ENCODE measurements around the gene KLHL36.
"Not testable (repeated sequence)": the region's sequence is repeated elsewhere in the genome, so short reads cannot be mapped to it uniquely, and the experiment has no call there.

The KLHL36 gene

DNA sequence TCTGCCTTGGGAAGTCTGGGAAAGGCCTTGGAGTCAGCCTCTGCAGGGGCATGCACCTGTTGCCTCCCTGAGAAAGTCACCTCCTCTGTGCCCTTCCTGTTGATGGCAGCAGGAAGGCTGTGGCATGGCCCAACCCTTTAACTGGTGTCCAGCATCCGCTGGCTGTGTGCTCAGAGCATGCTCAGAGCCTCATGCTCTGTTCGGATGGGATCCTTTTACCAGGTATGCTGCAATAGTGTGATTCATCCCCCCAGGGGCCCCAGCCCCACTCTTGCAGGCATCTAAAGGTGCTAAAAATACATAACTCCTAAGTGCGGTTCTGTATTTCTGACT, 24.9 kb downstream of the KLHL36 start:
- DNase-seq (ENCODE audit: low read depth) = no peak

DNA sequence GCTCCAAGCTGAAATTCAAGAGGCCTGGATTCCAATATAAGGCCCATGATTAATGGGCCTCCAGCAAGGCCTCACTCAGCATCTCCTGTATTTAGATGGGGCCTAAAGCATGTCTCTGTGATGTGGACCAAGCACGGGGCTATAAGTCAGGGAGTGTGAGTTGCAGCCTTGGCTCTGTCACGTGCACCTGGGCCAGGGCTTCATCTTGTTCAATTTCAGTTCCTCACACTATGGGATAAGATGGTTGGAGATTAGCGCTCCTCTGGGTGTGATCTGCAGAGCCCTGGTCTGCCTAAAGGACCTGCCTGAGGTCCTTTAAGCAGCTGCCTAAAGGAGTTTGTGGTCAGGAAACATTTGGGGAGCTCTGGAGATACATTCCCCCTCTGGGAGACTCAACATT, 25.2 kb downstream of the KLHL36 start:
- DNase-seq (ENCODE audit: low read depth) = no peak

DNA sequence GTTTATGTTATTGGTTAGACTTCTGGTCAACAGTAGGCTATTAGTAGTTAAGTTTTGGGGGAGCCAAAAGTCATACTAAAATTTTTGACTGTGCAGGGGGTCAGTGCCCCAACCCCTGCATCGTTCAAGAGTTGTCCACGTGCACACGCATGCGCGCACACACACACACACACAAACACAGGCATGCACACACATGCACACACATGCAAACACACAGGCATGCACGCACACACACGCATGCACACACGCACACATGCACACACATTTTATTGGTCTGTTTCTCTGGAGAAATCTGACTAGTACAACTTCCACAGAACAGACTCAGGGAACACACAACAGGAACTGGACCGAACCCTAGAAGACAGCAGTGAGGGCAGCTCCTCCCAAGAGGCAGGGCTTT, 27.1 kb downstream of the KLHL36 start:
- no peak for DNase-seq (ENCODE audit: low read depth)

DNA sequence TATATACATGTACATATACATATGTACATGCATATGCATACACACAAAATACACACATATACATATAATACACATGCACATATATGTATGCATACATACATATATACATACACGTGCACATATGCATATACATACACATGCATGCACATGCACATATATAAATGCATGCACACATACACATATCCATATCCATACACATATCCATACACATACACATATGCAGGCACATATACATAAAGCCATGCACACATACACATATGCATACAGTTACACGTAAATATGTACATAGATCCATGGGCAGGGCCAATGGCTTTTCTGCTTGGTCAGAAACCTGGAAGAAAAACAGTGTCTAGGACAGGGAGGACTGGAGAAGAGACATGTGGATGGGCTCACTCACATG, 27.6 kb downstream of the KLHL36 start:
- no peak for DNase-seq (ENCODE audit: low read depth)

DNA sequence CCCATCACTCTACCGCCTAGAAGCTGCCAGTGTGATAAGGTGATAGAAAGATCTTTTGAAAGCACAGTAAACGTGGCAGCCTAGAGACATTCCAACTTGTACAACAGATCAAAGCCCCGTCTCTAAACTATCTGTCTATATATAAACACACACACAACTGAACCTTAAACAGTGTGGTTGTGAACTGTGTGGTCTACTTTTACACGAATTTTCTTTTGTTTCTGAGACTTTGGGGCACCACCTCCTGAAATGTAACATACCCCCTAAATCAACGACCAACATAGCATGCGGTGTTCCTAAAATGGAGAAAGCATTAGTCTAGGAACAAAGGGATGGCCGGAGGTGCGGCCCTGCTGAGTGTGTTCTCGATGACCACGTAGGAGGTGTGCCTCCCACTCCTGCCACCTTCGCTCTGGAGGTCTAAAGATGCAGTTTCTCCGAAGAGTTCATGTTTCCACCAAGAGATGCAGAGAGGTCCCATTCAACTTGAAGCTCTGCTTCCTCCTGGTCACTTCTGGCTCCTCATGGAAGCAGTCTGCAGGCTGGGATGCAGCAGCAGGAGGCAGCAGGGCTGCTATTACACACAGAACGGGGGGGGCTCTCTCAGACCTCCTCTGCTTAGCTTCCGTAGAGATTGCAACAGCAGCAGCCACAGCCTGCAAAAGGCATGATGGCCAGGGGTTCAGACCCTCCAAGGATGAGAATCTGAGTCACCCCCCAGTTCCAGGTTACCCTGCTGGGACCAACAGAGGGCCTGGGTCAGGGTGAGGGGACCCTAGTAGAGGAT, 28.9 kb downstream of the KLHL36 start:
- no peak for DNase-seq (ENCODE audit: low read depth)

DNA sequence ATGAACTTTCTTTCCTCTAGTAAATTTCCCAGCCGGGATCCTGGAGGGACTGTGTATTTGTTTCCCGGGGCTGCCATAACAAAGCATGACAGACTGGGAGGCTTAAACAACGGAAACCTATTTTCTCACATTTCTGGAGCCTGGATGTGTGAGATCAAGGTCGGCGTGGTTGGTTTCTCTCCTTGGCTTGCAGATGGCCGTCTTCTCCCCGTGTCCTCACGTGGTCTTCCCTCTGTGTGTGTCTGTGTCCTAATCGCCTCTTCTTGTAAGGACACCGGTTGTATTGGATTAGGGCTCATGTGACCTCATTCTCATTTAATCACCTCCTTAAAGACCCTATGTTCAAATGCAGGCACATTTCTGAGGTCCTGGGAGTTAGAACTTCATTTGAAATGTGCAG, 29.5 kb downstream of the KLHL36 start:
- DNase-seq (ENCODE audit: low read depth) = no peak

DNA sequence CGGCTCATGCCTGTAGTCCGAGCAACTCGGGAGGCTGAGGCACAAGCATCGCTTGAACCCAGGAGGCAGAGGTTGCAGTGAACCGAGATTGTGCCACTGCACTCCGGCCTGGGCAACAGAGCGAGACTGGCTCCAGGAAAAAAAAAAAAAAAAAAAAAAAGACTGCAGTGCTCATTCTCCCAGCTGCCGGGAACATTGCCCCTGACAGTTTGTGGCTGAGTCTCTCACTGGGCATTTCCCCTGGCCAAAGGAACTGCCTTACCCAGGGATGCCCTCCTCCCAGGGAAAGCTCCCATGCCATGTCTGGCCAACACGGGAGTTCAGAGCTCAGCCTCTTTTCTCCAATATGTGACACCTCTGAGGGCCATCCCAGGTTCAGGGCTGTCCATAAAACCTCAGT, 30.2 kb downstream of the KLHL36 start:
- DNase-seq (ENCODE audit: low read depth) = no peak

DNA sequence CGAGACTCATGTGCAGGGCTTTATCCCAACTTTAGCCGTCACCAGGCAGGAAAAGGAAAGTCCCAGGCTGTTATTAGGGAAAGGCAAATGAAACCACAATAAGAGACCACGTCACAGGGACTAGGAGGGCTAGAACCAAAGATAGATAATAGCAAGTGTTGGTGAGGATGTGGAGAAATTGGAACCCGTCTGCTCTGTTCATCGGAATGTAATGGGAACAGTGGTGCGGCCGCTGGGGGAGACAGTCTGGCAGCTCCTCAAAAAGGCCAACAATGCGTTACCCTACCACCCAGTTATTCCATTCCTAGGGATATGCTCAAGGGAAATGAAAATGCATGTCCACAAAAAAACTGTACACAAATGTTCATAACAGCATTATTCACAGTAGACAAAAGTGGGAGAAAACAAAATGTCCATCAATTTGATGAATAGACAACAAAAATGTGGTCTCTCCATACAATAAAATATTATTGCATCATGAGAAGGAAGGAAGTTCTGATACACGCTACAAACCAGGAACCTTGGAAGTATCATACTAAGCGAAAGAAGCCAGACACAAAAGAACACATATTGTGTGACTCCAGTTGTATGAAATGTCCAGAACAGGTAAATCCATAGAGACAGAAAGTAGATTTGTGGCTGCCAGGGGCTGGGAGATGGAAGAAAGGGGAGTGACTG, 32.0 kb downstream of the KLHL36 start:
- DNase-seq (ENCODE audit: low read depth) = no peak

DNA sequence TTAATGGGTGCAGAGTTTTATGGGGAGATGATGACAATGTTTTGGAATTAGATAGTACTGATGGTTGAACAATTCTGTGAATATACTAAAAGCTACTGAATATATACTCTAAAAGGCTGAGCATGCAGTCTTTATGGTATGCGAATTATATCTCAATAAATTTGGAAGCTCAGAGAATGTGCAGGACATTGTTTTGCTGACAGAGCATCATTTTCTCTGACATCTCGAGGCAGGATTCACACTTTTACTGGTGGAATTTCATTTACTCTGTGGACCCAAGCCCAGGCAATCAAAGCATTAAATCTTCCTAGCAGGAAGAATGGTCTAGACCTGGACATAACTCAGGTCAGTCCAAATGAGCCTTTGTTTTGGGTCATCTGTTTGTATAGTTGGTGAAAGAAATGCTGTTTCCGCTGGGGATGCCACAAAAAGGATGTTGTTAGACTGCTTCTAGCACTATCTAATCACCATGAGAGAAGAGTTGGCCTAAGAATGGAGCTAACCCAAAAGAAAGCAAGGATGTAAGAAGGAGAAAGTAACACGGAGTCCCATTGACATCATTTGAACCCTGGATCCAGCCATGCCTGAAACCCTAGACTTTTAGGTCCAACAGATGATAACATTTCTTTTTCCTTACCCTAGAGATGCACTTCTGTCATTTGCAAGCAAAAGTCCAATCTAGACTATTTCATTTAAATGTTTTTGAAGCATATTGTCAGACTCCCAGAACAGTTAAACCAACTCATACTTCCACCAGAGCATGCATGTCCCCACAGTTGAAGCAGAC, 32.7 kb downstream of the KLHL36 start:
- DNase-seq (ENCODE audit: low read depth) = no peak

DNA sequence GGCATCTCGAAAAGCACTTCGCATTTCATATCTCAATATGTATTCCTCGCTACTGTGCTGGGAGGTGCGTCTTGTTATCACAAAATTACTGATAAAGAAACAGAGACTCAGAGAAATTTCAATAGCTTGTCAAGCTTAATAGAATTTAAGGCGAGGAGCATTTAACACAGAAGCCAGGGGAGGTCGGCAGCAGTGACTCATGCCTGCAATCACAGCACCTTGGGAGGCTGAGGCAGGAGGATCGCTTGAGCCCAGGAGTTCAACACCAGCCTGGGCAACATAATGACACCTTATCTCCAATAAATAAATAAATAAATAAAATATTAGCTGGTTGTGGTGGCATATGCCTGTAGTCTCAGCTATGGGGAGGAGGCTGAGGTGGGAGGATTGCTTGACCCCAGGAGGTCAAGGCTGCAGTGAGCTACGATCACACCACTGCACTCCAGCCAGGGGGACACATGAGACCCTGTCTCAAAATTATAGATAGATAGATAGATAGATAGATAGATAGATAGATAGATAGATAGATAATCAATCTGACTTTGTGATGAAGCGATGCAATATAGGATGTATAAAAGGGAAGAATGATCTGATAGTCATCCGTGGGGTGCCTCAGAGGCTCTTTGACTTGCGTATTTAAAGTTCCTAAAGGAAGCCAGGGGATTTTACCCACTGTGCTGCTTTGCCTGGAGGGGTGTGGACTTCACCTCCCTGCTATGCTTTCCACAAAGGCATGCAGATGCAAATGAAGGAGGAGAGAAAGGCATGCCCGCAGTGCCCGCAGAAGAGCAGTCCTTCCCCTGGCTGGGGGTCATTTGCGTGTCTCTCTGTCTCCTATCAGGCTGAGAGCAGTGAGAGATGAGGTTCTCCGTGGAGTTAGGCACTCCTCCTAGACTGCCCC, 35.6 kb downstream of the KLHL36 start:
- DNase-seq (ENCODE audit: low read depth) = no peak

DNA sequence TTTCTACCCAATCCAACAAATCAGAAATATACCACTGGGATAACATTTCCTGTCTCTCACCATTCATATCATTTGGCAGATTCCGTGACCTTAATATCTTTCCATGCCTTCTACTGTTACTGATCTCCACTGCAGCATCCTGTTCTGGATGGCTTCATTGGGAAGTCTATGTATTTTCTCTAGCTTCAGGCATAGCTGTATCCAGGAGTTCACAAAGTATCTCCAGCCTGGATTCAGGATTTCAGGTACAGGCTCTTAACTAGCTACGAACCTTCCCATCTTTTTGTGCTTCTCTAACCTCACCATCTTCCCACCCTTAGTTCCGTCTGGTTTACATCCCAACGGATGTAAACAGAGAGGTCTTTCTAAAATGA, 36.3 kb downstream of the KLHL36 start:
- no peak for DNase-seq (ENCODE audit: low read depth)

DNA sequence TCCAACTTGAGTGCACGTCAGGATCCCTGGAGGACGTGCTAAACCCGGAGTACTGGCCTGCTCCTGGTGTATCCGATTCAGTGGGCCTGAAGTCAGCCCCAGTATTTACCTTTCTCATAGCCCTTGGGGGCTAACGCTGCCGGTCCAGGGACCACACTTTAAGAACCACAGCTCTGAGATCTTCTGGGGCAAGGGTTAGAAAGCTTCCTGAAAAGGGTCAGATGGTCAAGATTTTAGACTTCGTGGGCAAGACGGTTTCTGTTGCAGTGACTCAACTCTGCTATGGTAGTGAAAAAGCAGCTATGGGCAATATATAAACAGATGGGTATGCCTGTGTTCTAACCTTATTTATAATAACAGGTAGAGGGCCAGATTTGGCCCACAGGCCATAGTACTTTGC, 36.9 kb downstream of the KLHL36 start:
- no peak for DNase-seq (ENCODE audit: low read depth)

DNA sequence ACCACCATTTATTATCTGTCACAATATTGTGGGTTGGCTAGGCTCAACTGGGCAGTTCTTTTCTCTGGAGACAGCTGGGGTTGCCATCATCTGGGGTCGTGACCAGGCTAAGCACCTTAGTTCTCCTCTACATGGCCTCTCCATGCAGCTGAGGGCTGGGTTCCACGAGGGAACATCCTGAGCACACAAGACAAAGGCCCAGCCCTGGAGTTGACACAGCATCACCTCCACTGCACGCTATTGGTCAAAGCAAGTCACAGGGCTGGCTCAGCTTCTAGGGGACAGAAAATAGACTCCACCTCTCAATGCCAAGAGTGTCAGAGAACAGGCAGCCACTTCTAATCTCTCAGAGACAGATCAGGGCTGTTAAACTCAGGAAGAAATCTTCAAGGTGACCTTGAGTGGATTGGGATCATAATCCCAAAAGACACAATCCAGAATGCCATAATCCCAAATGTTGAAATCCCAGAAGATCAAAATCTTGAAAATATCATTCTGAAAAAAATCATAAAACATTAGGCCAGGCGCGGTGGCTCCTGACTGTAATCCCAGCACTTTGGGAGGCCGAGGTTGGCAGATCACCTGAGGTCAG, 38.5 kb downstream of the KLHL36 start:
- no peak for DNase-seq (ENCODE audit: low read depth)

DNA sequence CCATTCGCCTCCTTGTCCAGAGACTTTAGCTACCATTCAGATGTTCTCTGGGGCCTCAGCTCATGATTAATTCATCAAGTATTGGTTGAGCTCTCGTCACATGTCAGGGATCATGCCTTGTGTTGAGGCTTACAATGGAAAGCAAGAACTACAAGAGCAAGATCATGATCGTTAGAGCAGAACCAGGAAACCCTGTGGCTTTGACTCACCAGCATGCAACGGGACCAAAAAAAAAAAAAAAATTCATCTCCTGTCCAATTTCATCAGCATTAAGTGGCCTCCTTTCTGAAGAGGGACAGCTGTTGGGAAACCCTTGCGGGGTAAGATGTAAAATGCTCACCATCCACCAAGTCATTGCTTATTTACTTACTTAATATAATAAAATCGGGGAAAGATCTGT, 39.4 kb downstream of the KLHL36 start:
- no peak for DNase-seq (ENCODE audit: low read depth)

DNA sequence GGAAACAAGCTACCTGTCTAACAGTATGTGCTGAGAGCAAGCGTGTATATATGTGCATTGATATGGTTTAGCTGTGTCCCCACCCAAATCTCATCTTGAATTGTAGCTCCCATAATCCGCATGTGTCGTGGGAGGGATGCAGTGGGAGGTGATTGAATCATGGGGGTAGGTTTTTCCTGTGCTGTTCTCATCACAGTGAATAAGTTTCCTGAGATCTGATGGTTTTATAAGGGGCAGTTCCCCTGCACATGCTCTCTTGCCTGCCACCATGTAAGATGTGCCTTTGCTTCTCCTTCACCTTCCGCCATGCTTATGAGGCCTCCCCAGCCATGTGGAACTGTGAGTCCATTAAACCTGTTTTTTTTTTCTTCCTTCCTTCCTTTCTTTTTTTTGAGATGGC, 39.9 kb downstream of the KLHL36 start:
- not testable (repeated sequence) for DNase-seq (ENCODE audit: low read depth)

DNA sequence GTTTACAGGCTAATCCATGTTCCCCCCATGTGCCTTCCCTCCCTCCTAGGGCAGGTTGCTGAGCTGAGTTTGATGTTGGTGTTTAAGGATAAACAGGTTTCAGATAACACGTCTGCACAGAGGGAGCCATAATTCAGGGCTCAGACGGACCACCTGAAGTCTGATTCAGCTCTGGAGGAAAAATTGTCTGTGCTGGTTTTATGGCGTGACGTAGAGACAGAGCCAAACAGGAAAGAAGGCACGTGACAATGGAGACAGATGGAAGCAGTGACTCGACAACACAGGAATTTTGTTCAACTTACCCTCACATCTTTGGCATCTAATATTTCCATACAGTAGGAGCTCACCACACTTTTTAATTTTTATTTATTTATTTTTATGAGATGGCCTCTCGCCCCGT, 40.8 kb downstream of the KLHL36 start:
- DNase-seq (ENCODE audit: low read depth) = no peak

DNA sequence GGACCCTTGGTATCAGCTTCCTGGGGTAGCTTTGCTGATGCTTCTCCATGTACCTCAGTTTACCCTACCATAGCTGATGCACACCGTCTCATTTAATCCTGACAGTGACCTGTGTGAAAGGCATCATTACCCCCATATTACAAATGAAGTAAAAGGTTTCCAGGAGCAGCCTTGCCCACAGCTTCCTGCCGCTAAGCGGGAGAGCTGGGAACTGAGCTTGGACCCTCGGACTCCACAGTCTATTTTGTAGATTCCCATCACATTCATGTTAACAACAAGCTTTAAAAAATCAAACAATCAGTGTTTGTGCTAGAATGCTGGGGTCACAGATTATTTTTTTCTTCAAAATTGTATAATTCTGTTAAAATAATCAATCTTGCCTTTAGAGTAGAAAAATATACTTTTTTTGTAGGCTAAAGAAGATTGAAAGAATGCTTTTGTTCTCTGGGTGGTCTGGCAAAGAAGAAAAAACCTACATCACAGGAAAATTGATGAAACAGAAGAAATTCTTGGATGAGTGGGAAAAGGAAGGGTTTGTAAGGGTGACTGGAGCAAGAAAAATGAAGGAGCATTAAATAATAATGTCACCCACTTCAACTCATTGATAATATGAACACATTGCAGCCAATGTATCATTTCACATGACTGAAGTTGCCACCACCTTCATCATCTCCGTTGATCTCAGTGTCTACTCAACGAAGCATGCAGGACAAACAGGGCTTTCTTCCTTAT, 41.9 kb downstream of the KLHL36 start:
- no peak for DNase-seq (ENCODE audit: low read depth)

DNA sequence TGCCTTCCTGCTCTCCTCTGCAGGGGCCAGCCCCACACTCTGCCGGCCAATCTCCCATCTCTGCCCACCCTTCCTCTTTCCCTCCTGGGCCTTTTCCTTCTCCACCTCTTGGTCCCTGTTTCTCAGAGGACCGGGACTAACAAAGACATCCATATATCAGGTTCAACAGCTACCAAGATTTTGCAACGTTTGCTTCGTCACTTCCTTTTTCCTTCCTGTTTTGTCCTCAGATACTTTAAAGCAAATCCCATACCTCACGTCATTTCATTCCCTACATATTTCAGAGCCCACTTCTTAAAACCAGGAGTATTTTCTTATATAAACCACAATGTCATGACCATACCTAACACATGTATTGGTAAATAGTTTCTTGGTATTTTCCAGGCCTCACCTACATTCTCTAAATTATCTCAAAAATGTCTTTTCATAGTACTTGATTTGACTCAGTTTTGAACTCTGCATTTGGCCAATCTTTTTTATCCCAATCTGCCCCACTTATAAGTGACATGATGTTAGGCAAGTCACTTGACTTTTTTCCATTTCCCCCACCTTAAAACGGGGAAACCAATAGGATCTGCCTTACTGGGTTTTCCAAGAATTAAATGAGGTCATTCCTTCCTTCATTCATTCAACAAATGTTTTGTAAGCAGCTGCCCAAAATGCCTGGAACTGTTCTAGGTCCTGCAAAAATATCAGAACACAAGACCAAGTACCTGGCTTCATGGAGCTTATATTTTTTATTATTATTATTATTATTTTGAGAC, 44.3 kb downstream of the KLHL36 start:
- no peak for DNase-seq (ENCODE audit: low read depth)

DNA sequence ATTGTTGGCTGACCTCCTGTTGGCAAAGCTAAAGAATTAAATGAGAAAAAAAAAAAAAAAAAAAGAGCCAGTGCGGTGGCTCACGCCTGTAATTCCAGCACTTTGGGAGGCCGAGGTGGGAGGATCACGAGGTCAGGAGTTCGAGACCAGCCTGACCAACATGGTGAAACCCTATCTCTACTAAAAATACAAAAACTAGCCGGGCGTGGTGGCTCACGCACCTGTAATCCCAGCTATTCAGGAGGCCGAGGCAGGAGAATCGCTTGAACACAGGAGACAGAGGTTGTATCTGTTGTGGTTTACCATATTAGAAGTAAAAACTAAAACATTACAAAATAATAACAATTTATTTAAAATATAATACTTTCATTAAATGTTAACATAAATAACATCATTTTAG, 45.6 kb downstream of the KLHL36 start:
- not testable (repeated sequence) for DNase-seq (ENCODE audit: low read depth)

DNA sequence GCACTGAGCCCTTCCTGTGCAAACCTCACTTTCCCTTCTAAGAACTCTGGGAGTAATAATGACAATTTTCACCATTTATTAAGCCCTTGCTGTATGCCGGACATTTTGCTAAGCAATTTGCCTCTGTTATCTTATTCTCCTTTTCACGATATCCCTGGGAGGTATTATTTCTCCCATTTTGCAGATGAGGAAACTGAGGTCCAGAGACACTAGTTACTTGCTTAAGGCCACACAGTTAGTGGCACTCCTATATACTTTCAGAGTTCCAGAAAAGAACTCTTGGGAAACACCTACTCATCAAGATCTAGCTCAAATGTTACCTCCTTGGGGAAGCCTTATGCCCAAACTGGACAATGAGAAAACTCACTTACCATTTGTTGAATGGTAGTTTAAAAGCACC, 46.7 kb downstream of the KLHL36 start:
- DNase-seq (ENCODE audit: low read depth) = no peak
